ENCODE data around the gene MBNL1.
A peak's percentile ranks its signal among the peaks of the same experiment; 100 is the strongest.

Gene MBNL1, protein sequence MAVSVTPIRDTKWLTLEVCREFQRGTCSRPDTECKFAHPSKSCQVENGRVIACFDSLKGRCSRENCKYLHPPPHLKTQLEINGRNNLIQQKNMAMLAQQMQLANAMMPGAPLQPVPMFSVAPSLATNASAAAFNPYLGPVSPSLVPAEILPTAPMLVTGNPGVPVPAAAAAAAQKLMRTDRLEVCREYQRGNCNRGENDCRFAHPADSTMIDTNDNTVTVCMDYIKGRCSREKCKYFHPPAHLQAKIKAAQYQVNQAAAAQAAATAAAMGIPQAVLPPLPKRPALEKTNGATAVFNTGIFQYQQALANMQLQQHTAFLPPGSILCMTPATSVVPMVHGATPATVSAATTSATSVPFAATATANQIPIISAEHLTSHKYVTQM

DNA sequence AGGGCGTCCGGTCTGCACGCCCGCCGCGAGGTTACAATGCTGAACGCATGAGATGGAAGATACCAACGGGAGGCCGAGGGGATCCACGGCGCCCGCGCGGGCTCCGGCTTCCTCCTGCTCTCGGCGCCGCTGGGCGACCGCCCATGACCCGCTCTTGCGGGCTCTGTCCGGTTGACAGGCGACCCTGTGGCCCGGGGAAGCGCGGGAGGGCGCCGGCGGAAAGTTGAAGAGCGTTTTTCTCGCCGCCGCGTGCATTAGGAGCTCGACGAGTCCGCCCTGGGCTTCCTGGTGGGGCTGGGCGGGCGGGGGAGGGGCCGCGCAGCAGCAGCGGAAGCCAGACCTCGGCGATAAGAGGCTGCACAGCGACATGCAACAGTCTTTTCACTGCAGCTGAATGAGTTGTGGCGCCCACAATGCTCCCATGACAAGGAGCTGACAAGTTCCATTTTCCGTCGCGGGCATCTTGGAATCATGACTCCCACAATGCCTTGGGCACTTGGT is at the start of gene MBNL1:
Gene MBNL1, plus strand, starts transcription at position 375 of the 501 bp plus-strand sequence. CDS start 31,265 bp downstream, outside the sequence.
- peak; percentile 40 for DNase-seq (ENCODE audit: low read depth)
- H3K4me3 ChIP-seq (ENCODE audit: low read depth, low read length): peak within 1 kb of the TSS; percentile 76

DNA sequence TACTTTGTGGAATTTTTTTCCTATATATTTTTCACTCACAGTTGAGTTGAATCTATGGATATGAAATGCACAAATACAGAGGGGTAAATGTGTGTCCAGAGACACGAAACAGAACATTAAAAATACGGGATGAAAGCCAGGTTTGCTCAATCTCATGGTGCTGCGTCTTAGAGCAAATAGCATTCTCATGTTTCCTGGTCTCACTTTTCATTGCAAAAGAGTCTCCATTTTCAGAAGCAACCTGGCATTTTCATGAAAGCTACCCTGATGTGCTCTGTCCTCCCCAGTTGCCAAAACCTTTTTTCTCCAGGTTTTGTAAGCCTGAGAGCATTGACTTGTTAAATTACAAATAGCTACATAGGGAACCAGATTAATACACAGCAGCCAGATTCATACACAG is 49.5 kb upstream of the MBNL1 start:
- no peak overlapping the region for H3K4me3 ChIP-seq (ENCODE audit: low read depth, low read length)
- DNase-seq (ENCODE audit: low read depth): peak; percentile 47

DNA sequence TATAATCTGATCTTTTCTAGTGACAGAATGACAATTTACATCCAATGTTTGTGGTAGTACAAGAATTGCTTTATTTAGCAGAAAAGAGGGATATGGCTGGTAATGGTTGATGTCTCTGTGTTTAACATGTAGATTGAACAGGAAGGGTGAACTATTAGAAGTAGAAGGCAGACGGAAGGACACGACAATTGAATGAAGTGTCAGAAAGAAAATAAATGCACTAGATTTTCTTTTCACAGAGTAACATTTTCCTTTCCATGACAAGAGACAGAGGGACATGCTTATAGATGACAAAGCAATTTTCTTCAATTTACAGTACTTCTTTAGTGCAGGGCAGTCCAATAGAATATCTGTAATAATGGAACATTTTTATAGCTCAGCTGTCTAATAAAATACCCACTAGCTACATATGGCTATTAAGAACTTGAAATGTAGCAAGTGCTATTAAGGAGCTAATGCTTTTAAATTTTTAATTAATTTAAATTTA is 48.9 kb upstream of the MBNL1 start:
- DNase-seq (ENCODE audit: low read depth): no peak
- H3K4me3 ChIP-seq (ENCODE audit: low read depth, low read length): no peak overlapping the region

DNA sequence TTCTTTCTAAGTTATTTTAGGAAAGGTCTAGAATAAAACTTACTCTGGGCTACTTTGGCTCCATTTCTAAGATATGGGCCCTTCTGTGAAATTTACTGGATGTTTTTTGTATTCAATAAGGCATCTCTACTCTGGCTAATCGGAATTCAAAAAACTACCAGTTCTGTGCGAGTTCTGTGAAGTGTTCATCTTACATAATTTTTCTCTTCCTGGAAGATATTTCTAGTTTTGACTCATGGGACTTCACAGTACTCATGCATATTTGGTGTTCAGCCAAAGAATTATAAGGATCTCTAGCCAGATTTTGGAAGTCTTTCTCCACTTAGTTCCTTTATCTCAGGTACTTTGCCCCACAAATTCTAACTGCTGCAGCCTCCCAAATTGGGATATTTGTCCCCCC is 46.4 kb upstream of the MBNL1 start:
- H3K4me3 ChIP-seq (ENCODE audit: low read depth, low read length): no peak overlapping the region
- no peak for DNase-seq (ENCODE audit: low read depth)

DNA sequence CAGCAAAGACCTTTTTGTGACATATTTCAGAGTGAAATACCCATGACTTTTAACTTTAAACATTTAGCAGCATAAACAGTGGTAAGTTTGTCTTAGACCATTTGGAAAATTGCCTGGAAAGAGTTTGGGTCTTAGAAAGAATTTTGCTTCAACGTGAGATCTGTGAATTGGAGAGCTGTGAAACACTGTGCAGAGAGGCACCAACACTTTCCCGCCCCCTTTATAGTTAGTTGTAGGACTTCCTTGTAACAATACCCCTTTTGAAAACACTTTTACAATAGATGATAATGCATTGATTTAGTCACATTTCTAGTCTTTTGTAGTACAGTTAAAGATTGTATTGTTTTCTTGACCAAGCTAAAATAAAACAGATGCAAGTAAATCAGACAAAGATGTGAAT is 43.5 kb upstream of the MBNL1 start:
- DNase-seq (ENCODE audit: low read depth): no peak
- H3K4me3 ChIP-seq (ENCODE audit: low read depth, low read length): no peak overlapping the region

DNA sequence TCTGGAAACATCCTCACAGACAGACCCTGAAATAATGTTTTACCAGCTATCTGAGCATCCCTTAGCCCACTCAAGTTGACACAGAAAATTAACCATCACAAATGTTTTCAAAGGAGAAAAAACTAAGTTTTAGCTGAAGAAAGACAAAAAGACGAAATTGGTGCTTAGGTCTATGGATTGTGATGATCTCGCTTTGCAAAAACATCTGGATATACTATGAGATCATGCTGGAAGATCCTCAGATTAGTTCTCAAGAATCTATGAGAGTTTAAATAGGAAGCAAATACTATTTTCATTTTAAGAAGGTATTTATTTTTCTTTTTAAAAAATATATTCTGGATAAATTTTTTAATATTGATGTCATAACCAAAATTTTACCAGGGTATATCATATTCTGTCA is 42.6 kb upstream of the MBNL1 start:
- no peak for DNase-seq (ENCODE audit: low read depth)
- H3K4me3 ChIP-seq (ENCODE audit: low read depth, low read length): no peak overlapping the region

DNA sequence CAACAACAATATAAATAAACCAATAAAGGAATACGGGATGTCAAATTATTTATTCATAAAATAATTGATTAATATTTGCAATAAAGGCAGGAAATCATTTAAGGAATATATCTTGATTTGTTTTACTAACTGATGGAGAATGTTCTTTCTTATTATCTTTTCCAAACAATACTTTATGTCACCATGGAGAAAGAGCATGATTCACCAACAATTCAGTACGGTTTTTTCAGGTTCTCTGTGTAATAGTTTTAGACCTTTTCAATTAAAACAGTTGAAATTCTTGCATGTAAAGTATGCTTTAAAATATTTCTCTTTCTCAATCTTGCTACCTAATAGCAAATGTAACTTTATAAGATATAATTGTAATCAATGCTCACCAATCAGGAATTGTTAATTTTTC is 41.7 kb upstream of the MBNL1 start:
- DNase-seq (ENCODE audit: low read depth): no peak
- H3K4me3 ChIP-seq (ENCODE audit: low read depth, low read length): no peak overlapping the region

DNA sequence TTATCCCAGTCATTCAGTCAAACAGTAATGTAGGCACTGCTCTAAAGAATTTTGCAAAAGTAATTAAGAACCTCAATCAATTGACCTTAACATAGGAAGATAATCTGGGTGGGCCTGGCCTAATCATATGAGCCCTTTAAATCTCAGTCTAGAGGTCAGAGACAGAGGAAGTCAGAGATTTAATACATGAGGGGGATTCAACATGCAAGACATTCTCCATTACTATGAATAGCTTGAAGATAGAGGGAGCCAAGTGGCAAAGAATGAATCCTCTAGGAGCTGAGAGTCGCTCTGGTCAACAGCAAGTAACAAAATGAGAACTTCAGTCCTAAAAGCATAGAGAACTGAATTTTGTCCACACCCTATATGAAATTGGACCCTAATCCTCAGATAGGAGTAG is 39.0 kb upstream of the MBNL1 start:
- DNase-seq (ENCODE audit: low read depth): no peak
- no peak overlapping the region for H3K4me3 ChIP-seq (ENCODE audit: low read depth, low read length)

DNA sequence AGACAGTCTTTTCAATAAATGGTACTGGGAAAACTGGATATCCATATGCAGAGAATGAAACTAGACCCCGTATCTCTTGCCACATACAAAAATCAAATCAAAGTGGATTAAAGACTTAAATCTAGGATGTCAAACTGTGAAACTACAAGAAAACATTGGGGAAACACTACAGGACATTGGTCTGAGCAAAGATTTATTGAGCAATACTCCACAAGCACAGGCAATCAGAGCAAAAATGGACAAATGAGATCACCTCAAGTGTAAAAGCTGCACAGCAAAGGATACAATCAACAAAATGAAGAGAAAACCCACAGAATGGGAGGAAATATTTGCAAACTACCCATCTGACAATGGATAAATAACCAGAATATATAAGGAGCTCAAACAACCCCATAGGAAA is 38.4 kb upstream of the MBNL1 start:
- H3K4me3 ChIP-seq (ENCODE audit: low read depth, low read length): no peak overlapping the region
- DNase-seq (ENCODE audit: low read depth): no peak

DNA sequence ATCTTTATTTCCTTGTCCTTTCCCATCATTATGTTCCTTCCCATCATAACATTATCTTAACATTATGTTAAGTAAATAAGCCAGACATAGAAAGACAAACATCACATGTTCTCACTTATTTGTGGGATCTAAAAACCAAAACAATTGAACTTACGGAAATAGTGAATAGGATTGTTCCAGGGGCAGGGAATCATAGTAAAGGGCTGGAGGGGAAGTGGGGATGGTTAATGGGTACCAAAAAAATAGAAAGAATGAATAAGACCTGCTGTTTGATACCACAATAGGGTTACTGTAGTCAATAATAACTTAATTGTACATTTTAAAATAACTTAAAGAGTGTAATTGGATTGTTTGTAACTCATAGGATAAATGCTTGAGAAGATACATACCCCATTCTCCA is 36.7 kb upstream of the MBNL1 start:
- DNase-seq (ENCODE audit: low read depth): no peak
- H3K4me3 ChIP-seq (ENCODE audit: low read depth, low read length): no peak overlapping the region

DNA sequence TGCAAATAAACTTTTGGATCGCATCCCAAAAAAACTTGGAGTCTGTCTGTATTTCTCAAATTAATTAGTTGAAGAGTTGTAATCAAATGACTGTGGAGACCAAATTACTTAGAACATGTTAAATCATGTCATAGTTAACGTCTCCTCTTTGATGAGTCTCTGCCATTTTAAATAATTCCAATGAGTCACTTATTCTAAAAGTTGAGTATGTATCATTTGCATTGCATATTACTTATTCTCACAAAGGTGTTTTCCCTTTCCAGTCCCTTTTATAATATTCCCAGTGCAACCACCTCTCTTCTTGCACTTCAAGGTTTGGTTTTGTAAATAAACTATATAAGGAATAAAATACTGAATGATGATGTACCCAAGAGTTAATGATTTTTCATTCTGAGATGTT is 36.0 kb upstream of the MBNL1 start:
- DNase-seq (ENCODE audit: low read depth): no peak
- no peak overlapping the region for H3K4me3 ChIP-seq (ENCODE audit: low read depth, low read length)

DNA sequence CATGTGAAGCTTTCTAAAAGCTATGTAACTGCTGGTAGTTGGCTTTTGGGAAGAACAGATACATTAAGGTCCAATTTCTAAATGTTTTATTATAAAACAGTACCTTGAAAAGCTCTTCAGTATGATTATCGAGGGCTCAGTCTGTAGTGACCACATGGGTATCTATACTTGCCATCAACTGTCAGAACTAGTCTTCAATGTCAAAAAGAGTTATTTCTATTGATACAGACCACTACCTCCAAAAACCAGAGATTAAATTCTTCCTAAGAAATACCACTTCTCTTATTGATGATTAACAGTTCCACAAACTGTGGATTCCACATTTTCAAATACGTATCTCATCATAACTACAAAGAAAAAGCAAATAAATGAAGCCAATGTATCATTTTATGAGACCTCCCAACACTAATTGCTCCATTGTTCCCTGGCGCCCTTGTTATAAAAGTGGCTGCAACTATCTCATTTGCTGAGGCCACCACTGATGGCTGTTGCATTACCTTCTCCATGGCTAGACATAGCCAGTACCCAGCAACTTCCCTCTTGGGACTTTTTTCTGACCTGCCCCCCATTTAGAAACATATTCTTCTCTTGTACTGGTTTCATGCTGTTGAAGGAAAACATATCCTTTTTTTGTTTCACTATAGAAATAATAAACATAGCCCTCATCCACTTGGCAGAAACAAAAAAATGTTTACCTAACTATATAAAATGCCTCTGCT is 33.9 kb upstream of the MBNL1 start:
- DNase-seq (ENCODE audit: low read depth): no peak
- H3K4me3 ChIP-seq (ENCODE audit: low read depth, low read length): no peak overlapping the region

DNA sequence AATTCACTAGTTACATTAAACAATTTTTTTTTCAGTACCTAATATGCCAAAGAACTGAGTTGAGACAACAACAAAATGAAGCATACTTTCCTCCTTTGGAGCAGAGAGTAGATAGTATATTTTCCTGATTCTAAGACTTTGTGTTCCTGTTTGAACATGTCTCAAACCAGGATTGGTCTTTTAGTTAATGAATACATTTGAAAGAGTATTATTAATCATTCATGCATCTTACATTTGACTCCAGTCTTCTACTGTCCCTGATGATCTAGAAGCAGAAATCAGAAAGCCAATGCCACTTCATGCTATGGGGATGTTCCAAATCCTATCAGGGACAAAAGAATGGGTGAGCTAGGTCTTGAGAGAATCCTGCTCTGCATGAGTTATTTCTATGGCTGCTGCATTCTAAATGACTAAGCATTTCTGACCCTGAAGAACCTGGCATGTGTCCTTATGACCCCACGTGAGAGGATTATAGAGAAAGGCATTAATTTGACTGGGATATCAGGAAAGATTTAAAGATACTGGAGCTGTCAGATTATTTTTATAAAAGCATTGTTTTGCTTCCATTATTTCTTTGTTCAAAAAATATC is 32.9 kb upstream of the MBNL1 start:
- no peak for DNase-seq (ENCODE audit: low read depth)

DNA sequence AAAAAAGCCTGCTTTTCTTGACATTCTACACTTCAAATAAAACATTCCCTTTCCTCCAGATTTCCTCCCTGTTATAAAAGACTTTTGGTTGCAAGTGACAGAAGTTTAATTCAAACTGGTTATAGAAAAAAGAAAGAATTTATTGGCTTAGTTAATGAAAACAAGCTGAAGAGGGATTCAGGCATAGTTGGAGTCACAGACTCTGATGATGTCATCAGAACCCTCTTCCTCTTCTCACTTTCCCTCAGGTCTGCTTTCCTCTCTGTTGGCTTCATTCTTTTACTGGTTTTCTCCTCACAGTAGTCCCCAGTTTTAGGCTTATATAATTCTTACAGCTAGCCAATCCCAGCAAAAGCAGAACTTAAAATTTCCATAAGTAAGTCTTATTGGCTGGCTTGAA is 32.0 kb upstream of the MBNL1 start:
- no peak for DNase-seq (ENCODE audit: low read depth)

More for the DNA sequence above, 32.9 kb upstream of the MBNL1 start:
- H3K4me3 ChIP-seq (ENCODE audit: low read depth, low read length): no peak overlapping the region

DNA sequence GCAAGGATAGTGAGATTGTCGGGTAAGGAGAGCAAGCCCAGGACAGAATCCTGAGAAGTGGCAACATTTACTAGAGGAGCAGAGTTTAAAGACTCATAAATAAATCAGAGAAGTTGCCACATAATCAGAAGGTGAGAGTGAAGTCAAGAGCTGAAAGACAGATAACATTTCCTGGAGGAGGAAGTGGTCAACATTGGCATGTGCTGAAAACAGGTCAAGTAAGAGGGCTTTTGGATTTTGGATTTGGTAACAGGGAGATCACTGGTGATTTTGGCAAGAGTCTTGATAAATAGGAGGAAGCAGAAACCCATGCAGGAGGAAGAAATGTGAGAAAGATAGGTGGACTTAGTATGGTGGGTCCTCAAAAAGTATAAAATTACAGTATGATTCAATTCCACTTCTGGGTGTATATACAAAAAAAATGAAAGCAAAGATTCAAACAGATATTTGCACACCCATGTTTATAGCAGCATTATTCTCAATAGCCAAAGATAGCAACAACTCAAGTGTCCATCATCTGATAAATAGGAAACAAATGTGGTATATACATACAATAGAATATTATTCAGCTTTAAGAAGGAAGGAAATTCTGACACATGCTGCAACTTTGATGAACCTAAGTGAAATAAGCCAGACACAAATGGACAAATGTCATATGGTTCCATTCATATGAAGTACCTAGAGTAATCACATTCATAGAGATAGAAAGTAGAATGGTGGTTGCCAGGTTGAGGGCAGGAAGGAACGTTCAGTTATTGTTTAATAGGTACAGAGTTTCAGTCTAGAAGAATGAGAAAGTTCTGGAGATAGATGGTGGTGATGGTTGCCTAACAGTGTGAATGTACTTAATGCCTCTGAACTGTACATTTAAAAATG is 27.3 kb upstream of the MBNL1 start:
- DNase-seq (ENCODE audit: low read depth): no peak
- H3K4me3 ChIP-seq (ENCODE audit: low read depth, low read length): no peak overlapping the region

More for the DNA sequence above, 32.0 kb upstream of the MBNL1 start:
- no peak overlapping the region for H3K4me3 ChIP-seq (ENCODE audit: low read depth, low read length)

DNA sequence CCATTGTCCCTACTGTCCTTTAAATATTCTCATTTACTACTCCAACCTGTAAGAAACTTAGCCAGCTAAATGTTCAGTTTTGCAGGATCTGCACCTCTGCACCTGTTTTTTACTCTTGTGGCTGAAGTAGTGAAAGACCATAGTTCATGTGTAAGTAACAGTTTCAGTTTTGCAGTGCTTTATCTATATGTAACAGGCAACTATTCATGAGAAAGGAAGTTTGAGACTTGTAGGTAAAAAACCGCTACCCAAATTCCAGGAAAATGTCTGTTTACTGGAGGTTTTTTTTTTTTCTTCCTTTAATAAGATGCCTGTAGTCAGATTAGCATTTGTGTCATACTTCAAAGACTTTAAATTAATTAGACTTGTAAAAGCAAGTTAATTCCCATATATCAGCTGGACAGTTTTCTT is 25.4 kb upstream of the MBNL1 start:
- no peak for DNase-seq (ENCODE audit: low read depth)
- H3K4me3 ChIP-seq (ENCODE audit: low read depth, low read length): no peak overlapping the region

DNA sequence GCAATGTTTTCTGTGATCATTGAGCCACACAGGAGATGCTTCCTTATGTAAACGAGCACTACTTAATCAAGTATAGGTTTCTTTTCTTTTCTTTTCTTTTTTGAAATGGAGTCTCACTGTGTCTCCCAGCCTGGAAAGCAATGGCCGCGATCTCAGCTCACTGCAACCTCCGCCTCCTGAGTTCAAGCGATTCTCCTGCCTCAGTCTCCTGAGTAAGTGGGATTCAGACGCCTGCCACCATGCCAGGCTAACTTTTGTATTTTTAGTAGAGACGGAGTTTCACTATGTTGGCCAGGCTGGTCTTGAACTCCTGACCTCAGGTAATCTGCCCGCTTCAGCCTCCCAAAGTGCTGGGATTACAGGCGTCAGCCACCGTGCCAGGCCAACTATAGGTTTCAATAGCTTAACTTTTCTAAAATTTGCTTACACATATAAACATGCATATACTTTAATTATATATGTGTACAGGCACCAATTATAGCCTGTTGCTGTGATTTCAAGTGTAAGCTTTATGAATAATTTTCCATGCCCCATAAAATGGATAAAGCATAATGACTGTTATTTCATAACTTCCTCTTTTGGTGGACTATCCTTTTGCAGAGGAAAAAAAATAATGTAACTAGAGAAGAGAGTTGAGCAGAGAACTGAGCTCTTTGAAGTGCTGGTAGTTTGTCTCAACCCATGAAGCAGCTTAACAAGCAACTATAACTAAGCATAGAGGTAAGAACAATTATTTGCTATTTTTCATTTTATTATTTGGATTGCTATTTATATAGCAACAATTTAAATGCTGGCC is 24.8 kb upstream of the MBNL1 start:
- no peak for DNase-seq (ENCODE audit: low read depth)
- no peak overlapping the region for H3K4me3 ChIP-seq (ENCODE audit: low read depth, low read length)

DNA sequence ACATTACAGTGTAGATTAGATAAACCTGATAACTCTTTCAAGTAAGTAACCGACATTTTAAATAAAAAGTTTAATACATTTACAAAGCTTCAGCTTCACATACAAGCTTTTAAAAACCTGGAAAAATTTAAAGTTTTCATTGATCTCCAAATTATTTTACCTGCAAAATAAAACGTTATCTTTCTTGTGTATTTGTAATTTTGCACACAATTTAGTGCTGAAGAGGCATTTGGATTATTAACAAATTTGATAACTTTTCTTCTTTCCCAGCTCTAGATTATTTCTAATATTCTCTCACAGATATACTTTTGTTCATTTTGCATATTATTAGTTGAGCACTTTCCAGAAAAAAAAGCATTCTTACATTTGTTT is 24.2 kb upstream of the MBNL1 start:
- DNase-seq (ENCODE audit: low read depth): no peak
- no peak overlapping the region for H3K4me3 ChIP-seq (ENCODE audit: low read depth, low read length)

Measured in skeletal muscle cell (primary cell).